ENCODE data around the gene COG5.

Gene COG5

GRCh38 chr7:107332488-107333269 lies 231.0 kb downstream of the COG5 start:
- Histone ChIP-seq H3K4me3 (ENCODE audit: low read depth in 1 of 2, low read length in 1 of 2) (no peak overlapping the region), H3K9me3 (no peaks in the 10 kb centered on the region), H3K27me3 (no peaks in the 10 kb centered on the region), H3K27ac (no peak overlapping the region), H3K4me1 (ENCODE audit: control insufficient read depth in 1 of 2, insufficient read depth in 1 of 2, low read depth in 1 of 2, low read length in 1 of 2) (no peaks in the 10 kb centered on the region), H3K36me3 (no peaks in the 10 kb centered on the region)
- TF ChIP-seq, protein P1, sequence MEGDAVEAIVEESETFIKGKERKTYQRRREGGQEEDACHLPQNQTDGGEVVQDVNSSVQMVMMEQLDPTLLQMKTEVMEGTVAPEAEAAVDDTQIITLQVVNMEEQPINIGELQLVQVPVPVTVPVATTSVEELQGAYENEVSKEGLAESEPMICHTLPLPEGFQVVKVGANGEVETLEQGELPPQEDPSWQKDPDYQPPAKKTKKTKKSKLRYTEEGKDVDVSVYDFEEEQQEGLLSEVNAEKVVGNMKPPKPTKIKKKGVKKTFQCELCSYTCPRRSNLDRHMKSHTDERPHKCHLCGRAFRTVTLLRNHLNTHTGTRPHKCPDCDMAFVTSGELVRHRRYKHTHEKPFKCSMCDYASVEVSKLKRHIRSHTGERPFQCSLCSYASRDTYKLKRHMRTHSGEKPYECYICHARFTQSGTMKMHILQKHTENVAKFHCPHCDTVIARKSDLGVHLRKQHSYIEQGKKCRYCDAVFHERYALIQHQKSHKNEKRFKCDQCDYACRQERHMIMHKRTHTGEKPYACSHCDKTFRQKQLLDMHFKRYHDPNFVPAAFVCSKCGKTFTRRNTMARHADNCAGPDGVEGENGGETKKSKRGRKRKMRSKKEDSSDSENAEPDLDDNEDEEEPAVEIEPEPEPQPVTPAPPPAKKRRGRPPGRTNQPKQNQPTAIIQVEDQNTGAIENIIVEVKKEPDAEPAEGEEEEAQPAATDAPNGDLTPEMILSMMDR (IDR thresholded peaks at IDR 0.05), result no peak

- Histone ChIP-seq H3K4me3 (ENCODE audit: low read depth in 1 of 2, low read length in 1 of 2) (no peak overlapping the region), H3K27me3 (no peaks in the 10 kb centered on the region), H3K4me1 (ENCODE audit: control insufficient read depth in 1 of 2, insufficient read depth in 1 of 2, low read depth in 1 of 2, low read length in 1 of 2) (no peaks in the 10 kb centered on the region), H3K36me3 (no peaks in the 10 kb centered on the region), H3K27ac (no peak overlapping the region), H3K9me3 (no peaks in the 10 kb centered on the region)
- TF ChIP-seq, protein P1 (IDR thresholded peaks at IDR 0.05), result no peak
Measured at GRCh38 chr7:107330478-107330877, 233.2 kb downstream of the COG5 start.

DNA sequence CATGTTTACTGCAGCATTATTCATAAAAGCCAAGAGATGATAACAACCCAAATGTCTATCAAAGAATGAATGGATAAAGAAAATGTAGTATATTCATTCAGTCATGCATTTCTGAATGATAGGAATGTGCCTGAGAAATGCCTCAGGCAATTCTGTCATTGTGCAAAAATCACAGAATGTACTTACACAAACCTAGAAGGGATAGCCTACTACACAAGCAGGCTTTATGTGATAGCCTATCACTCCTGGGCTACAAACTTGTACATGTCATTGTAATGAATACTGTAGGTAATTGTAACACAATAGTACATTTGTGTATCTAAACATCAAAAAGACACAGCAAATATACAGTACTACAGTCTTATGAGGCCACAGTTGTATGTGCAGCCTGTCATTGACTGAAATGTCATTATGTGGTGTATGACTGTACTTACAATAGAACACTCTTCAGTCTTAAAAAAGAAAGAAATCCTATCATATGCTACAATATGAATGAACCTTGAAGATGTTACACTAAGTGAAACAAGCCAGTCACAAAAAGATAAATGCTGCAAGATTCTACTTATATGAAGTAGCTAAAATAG lies 235.6 kb downstream of the COG5 start:
- TF ChIP-seq, protein P1 (IDR thresholded peaks at IDR 0.05), result no peak
- no peak overlapping the region for H3K4me3 ChIP-seq (ENCODE audit: low read depth in 1 of 2, low read length in 1 of 2)
- H3K27me3 ChIP-seq, result no peaks in the 10 kb centered on the region
- no peaks in the 10 kb centered on the region for H3K4me1 ChIP-seq (ENCODE audit: control insufficient read depth in 1 of 2, insufficient read depth in 1 of 2, low read depth in 1 of 2, low read length in 1 of 2)
- H3K9me3 ChIP-seq, result no peaks in the 10 kb centered on the region
- no peak overlapping the region for H3K27ac ChIP-seq
- no peaks in the 10 kb centered on the region for H3K36me3 ChIP-seq

GRCh38 chr7:107326061-107326460 lies 237.7 kb downstream of the COG5 start:
- TF ChIP-seq, protein P1 (IDR thresholded peaks at IDR 0.05), result no peak
- H3K27me3 ChIP-seq, result no peaks in the 10 kb centered on the region
- H3K27ac ChIP-seq, result no peak overlapping the region
- H3K4me1 ChIP-seq (ENCODE audit: control insufficient read depth in 1 of 2, insufficient read depth in 1 of 2, low read depth in 1 of 2, low read length in 1 of 2), result no peaks in the 10 kb centered on the region
- no peaks in the 10 kb centered on the region for H3K9me3 ChIP-seq
- H3K36me3 ChIP-seq, result no peaks in the 10 kb centered on the region
- no peak overlapping the region for H3K4me3 ChIP-seq (ENCODE audit: low read depth in 1 of 2, low read length in 1 of 2)

DNA sequence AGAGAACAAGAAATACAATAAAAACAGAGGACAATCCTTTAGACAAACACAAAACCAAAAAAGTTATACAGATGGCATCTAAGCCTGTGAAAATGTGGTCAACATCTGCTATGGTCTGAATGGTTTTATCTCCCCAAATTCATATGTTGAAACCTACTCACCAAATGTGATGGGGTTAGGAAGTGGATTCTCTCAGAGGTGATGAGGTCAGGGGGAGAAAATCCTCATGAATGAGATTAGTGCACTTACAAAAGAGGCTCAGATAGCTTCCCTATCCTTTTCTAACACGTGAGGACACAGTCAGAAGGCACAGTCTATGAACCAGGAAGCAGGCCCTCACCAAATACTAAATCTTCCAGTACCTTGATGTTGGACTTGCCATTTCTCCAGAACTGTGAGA lies 241.7 kb downstream of the COG5 start:
- no peaks in the 10 kb centered on the region for H3K36me3 ChIP-seq
- H3K27ac ChIP-seq, result no peak overlapping the region
- no peaks in the 10 kb centered on the region for H3K27me3 ChIP-seq
- H3K9me3 ChIP-seq, result no peaks in the 10 kb centered on the region
- no peak overlapping the region for H3K4me3 ChIP-seq (ENCODE audit: low read depth in 1 of 2, low read length in 1 of 2)
- H3K4me1 ChIP-seq (ENCODE audit: control insufficient read depth in 1 of 2, insufficient read depth in 1 of 2, low read depth in 1 of 2, low read length in 1 of 2), result no peaks in the 10 kb centered on the region
- TF ChIP-seq, protein P1 (IDR thresholded peaks at IDR 0.05), result no peak

Data from neutrophil (primary cell).